ENCODE data around the gene ACP6.

ACP6 gene

GRCh38 chr1:147597010-147597409 lies 73.3 kb downstream of the ACP6 start:
- FAIRE-seq (no peak), DNase-seq (ENCODE audit: extremely low spot score, insufficient read length, low read depth) (no peak)

Data from GM18507 (cell line).